Measurements from ENCODE around the gene BATF3. TPM values are rescaled to one million over a fixed set of nuclear protein-coding genes. Genes with fewer than 3 reads are reported as not detected.

BATF3 gene
- total and polyA plus RNA-seq, 9 of the 15 experiments (the other 6 are each of a cell fraction or from before 2014, with no cell fraction given), result 0.40 to 3.8 (median 2.0) TPM

DNA sequence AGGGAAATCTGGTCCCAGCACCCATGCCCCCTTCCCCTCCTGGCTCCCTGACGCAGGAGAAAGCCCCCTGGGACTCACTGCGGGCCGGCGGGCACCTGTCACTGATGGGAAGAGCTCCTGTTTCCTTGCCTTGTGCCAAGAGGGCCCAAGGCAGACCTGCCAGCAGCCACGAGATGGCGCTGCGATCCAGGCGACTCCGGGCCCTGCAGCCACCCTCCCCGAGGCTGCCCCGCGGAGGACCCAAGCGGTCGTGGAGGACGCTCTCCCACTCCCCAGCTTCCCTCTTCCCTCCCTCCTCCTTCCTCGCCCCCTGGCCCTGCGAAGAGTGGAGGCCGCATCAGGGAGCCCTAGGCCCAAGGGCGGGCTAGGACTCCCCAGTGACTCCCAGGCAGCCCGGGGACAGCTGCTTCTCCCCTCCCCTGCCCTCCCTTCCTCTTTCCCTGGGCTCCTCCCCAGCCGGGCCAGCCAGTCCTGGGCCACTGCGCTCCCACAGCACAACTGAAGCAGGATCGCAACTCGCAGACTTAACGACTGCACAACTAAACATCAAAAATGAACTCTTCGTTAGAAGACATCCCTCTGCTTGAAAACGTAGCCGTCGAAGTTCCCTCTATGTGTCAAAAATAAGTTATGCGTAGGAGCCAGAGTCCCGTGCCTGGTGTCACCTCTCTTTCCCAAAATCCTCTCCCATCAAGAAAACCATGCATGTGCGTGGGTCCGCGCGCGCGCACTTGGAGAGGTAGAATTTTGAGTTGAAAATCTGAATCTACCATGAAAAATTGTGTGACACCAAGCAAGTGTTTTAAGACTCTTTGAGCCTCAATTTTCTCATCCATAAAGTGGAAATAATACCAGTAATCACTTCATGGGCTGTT lies 34.2 kb downstream of the BATF3 start (continued):
- TF ChIP-seq, protein P1, sequence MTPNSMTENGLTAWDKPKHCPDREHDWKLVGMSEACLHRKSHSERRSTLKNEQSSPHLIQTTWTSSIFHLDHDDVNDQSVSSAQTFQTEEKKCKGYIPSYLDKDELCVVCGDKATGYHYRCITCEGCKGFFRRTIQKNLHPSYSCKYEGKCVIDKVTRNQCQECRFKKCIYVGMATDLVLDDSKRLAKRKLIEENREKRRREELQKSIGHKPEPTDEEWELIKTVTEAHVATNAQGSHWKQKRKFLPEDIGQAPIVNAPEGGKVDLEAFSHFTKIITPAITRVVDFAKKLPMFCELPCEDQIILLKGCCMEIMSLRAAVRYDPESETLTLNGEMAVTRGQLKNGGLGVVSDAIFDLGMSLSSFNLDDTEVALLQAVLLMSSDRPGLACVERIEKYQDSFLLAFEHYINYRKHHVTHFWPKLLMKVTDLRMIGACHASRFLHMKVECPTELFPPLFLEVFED (CRISPR knock-in tag; conservative IDR thresholded peaks at IDR 0.05), result peak; percentile 65; the same call in 1 of the 2 replicates
- TF ChIP-seq SPI1 (IDR thresholded peaks at IDR 0.05; ENCODE audit: borderline replicate concordance, low read depth, low read length) (peak; percentile 84), SMARCA4 (IDR thresholded peaks at IDR 0.05) (peak; percentile 41; the same call in 1 of the 2 replicates), NFIC (IDR thresholded peaks at IDR 0.05) (peak; percentile 67), CREM (IDR thresholded peaks at IDR 0.05; ENCODE audit: low read depth) (peak; percentile 53; the same call in 1 of the 2 replicates), WHSC1 (IDR thresholded peaks at IDR 0.05; ENCODE audit: low read length) (no peak), SP1 (CRISPR knock-in tag; IDR thresholded peaks at IDR 0.05) (0 out of 2 replicates have a peak, but pooled peaks have one; percentile 34), FOXA3 (CRISPR knock-in tag; conservative IDR thresholded peaks at IDR 0.05 in 1 of 2, IDR thresholded peaks at IDR 0.05 in 1 of 2) (0 out of 4 replicates have a peak, but pooled peaks of 1 of the 2 experiments have one; percentile 37), RFX5 (IDR thresholded peaks at IDR 0.05; ENCODE audit: low read depth, low read length) (no peak), ZFX (CRISPR knock-in tag; IDR thresholded peaks at IDR 0.05) (peak; percentile 49; the same call in 1 of the 2 replicates), GTF2B (IDR thresholded peaks at IDR 0.05; ENCODE audit: extremely low read depth, insufficient read length) (no peak), TBL1XR1 (IDR thresholded peaks at IDR 0.05; ENCODE audit: low read length in 2 of 2) (no peak), SMAD2 (IDR thresholded peaks at IDR 0.05; ENCODE audit: low read depth, low read length) (no peak), TRIM24 (IDR thresholded peaks at IDR 0.05) (peak in 1 of 2 experiments; percentile 77; a peak in 2 of 4 replicates), TOE1 (IDR thresholded peaks at IDR 0.05; ENCODE audit: borderline replicate concordance) (peak; percentile 74), TOE1 (CRISPR knock-in tag; IDR thresholded peaks at IDR 0.05; ENCODE audit: borderline replicate concordance, low read depth) (peak; percentile 41; the same call in 1 of the 2 replicates), SOX6 (IDR thresholded peaks at IDR 0.05) (peak; percentile 62; the same call in 1 of the 2 replicates), NR4A1 (CRISPR knock-in tag; IDR thresholded peaks at IDR 0.05) (peak; percentile 56; the same call in 1 of the 2 replicates), NR4A1 (tag; IDR thresholded peaks at IDR 0.05) (no peak), ATF7 (IDR thresholded peaks at IDR 0.05) (peak; percentile 83), ERF (CRISPR knock-in tag; IDR thresholded peaks at IDR 0.05) (0 out of 2 replicates have a peak, but pooled peaks have one; percentile 46), CCNT2 (IDR thresholded peaks at IDR 0.05; ENCODE audit: borderline replicate concordance, extremely low read depth, insufficient read length, low read depth, low read length) (no peak)
- TF ChIP-seq, protein P2, sequence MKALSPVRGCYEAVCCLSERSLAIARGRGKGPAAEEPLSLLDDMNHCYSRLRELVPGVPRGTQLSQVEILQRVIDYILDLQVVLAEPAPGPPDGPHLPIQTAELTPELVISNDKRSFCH (CRISPR knock-in tag; IDR thresholded peaks at IDR 0.05), result no peak
- TF ChIP-seq, protein P2 (tag; IDR thresholded peaks at IDR 0.05), result peak; percentile 76; the same call in 1 of the 2 replicates
